A673 (cell line): ENCODE results near the gene COIL.

ENCODE experiments used
- CTCF ChIP-seq: fragments of 300-800, 200-600 bp; sonication (generic); conservative IDR thresholded peaks from 2 replicates; pipeline ENCODE4 v1.5.1; 2017; ENCODE audit warnings: low read depth, mild to moderate bottlenecking, antibody characterized with exemption, low read length, moderate library complexity, mixed read lengths
- EZH2 ChIP-seq: fragments of 200-600 bp; sonication (generic); IDR thresholded peaks from 2 replicates; pipeline ENCODE4 v1.6.1; 2017; ENCODE audit warnings: borderline replicate concordance, low read depth, mild to moderate bottlenecking, mixed read lengths, antibody characterized with exemption, low read length; ENCODE audit not compliant: poor library complexity, severe bottlenecking

- peak; percentile 67 for TF ChIP-seq CTCF
- TF ChIP-seq EZH2, result no peak
Observed at GRCh38 chr17:56939869-56940484, 20.9 kb downstream of the COIL start.
